ENCODE data around the gene VPS36. TPM values are rescaled to one million over a fixed set of nuclear protein-coding genes. Genes with fewer than 3 reads are reported as not detected.

VPS36 gene
- total and polyA plus RNA-seq, 2 of the 8 experiments (the other 6 are each of a cell fraction or from before 2014, with no cell fraction given) = 14.1 to 19.8 TPM

DNA sequence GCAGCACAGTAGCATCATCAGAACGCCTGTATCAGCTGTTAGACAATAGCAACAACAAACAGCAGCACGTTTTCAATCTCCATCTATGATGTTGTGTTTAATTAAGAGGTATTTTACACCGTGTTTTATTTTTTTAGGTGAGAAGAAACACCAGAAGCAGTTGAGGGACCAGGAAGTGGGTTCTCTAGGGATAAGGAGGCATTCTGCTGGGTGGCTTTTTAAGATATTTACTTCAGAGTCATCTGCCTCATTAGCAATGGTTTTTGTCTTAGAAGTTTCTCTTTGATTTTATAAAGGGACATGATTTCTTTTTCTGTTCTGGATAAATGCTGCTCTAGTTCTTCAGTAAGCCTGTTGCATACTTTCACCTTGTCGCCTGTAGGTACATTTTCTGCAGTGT is 13.1 kb upstream of the VPS36 start (continued):
- no peak for TF ChIP-seq POU5F1 (IDR thresholded peaks at IDR 0.05; ENCODE audit: low read depth, low read length)

Data from H1 (cell line).